Activated CD8-positive, alpha-beta T cell treated with anti-CD3 and anti-CD28 coated beads for 36 hours (primary cell): Measurements from ENCODE around the gene PTPRG. TPM values are rescaled to one million over a fixed set of nuclear protein-coding genes. Genes with fewer than 3 reads are reported as not detected.

Experiments
- ATAC-seq: fragments of 200-7000 bp; cut with Tn5 transposase; one replicate; pipeline ENCODE4 v1.10.0; 2021; ENCODE audit warnings: mild to moderate bottlenecking, moderate library complexity
- CTCF ChIA-PET: fragments of 350-600 bp; sonication (Branson Sonifier 250); formaldehyde crosslinking; loops from one replicate; lab custom pipeline; 2021; ENCODE audit warnings: antibody characterized with exemption; lab: Charles Lee
- POLR2A ChIA-PET: fragments of 350-600 bp; sonication (Branson Sonifier 250); formaldehyde crosslinking; loops from one replicate; lab custom pipeline; 2021; ENCODE audit warnings: antibody characterized with exemption; lab: Charles Lee
- DNase-seq: peaks from one replicate; pipeline ENCODE4 v3.0.0-alpha.2; 2020
- H3K27ac Mint-ChIP-seq: one replicate; pipeline ENCODE4 v1.8.0; 2021; ENCODE audit warnings: mild to moderate bottlenecking, mixed read lengths
- H3K27me3 Mint-ChIP-seq: one replicate; pipeline ENCODE4 v1.8.0; 2021; ENCODE audit warnings: mixed read lengths
- H3K36me3 Mint-ChIP-seq: one replicate; pipeline ENCODE4 v1.8.0; 2021; ENCODE audit warnings: low read depth, mixed read lengths
- H3K4me1 Mint-ChIP-seq: one replicate; pipeline ENCODE4 v1.8.0; 2021; ENCODE audit warnings: low read depth, mixed read lengths
- H3K4me3 Mint-ChIP-seq: one replicate; pipeline ENCODE4 v1.8.0; 2021; ENCODE audit warnings: mild to moderate bottlenecking, moderate library complexity, mixed read lengths
- H3K9me3 Mint-ChIP-seq: one replicate; pipeline ENCODE4 v1.8.0; 2021; ENCODE audit warnings: mixed read lengths
- CTCF ChIP-seq: fragments of 200-600 bp; IDR thresholded peaks from one replicate; pipeline ENCODE4 v1.8.0; 2022; ENCODE audit warnings: antibody characterized with exemption, mild to moderate bottlenecking
- intact Hi-C: fragments of 100-400 bp; cut with micrococcal nuclease; formaldehyde crosslinking; loops from one replicate; pipeline ENCODE4 v1.10.0; 2022
- total RNA-seq, 2 experiments: library from RNA; stranded (reverse); gene quantifications; one replicate each; pipeline ENCODE4 v1.2.3, GENCODE V29; 2021

PTPRG gene
- total RNA-seq, 2 experiments from 2014 or later = not detected

- H3K36me3 Mint-ChIP-seq = no peaks in the 10 kb centered on the region
- no peak for ATAC-seq
- H3K4me1 Mint-ChIP-seq = no peaks in the 10 kb centered on the region
- intact Hi-C loops = no loop called here
- no peak overlapping the region for H3K4me3 Mint-ChIP-seq
- POLR2A ChIA-PET = no interaction called here
- TF ChIP-seq CTCF = no peak
- DNase-seq = no peak
- CTCF ChIA-PET = no interaction called here
- peaks cover 2% of the 10 kb centered on the region for H3K9me3 Mint-ChIP-seq
- no peak overlapping the region for H3K27ac Mint-ChIP-seq
- H3K27me3 Mint-ChIP-seq = peaks cover 5% of the 10 kb centered on the region
Measured at GRCh38 chr3:61723038-61723437, 161.7 kb downstream of the PTPRG start.

GRCh38 chr3:61724183-61724582 is 162.8 kb downstream of the PTPRG start:
- peaks cover 5% of the 10 kb centered on the region for H3K27me3 Mint-ChIP-seq
- POLR2A ChIA-PET = no interaction called here
- no peak for ATAC-seq

GRCh38 chr3:61724801-61725200 is 163.4 kb downstream of the PTPRG start:
- ChIA-PET POLR2A (no interaction called here), CTCF (no interaction called here)
- intact Hi-C loops = no loop called here
- Mint-ChIP-seq H3K9me3 (peaks cover under 1% of the 10 kb centered on the region), H3K4me3 (no peak overlapping the region), H3K36me3 (no peaks in the 10 kb centered on the region), H3K27ac (no peak overlapping the region), H3K27me3 (peaks cover 2% of the 10 kb centered on the region), H3K4me1 (no peaks in the 10 kb centered on the region)
- ATAC-seq (no peak), DNase-seq (no peak)
- no peak for TF ChIP-seq CTCF

More at GRCh38 chr3:61724183-61724582, 162.8 kb downstream of the PTPRG start:
- Mint-ChIP-seq H3K4me3 (no peak overlapping the region), H3K9me3 (peaks cover 2% of the 10 kb centered on the region), H3K36me3 (no peaks in the 10 kb centered on the region), H3K4me1 (no peaks in the 10 kb centered on the region), H3K27ac (no peak overlapping the region)
- CTCF ChIA-PET = no interaction called here
- intact Hi-C loops = no loop called here
- no peak for TF ChIP-seq CTCF
- DNase-seq = no peak

GRCh38 chr3:61725851-61726333 is 164.5 kb downstream of the PTPRG start:
- no peak overlapping the region for H3K27ac Mint-ChIP-seq
- intact Hi-C loops = no loop called here
- DNase-seq (no peak), ATAC-seq (no peak)
- peaks cover 2% of the 10 kb centered on the region for H3K27me3 Mint-ChIP-seq
- H3K4me1 Mint-ChIP-seq = no peaks in the 10 kb centered on the region
- no peaks in the 10 kb centered on the region for H3K36me3 Mint-ChIP-seq
- ChIA-PET POLR2A (no interaction called here), CTCF (no interaction called here)
- TF ChIP-seq CTCF = no peak
- H3K9me3 Mint-ChIP-seq = no peaks in the 10 kb centered on the region
- H3K4me3 Mint-ChIP-seq = no peak overlapping the region

GRCh38 chr3:61727435-61727834 is 166.1 kb downstream of the PTPRG start:
- CTCF ChIA-PET = no interaction called here
- no peaks in the 10 kb centered on the region for H3K4me1 Mint-ChIP-seq
- no peak overlapping the region for H3K4me3 Mint-ChIP-seq
- intact Hi-C loops = no loop called here
- H3K36me3 Mint-ChIP-seq = no peaks in the 10 kb centered on the region
- POLR2A ChIA-PET = no interaction called here
- no peak overlapping the region for H3K27ac Mint-ChIP-seq
- DNase-seq (no peak), ATAC-seq (no peak)
- H3K9me3 Mint-ChIP-seq = no peaks in the 10 kb centered on the region
- no peak for TF ChIP-seq CTCF
- H3K27me3 Mint-ChIP-seq = peaks cover 2% of the 10 kb centered on the region
